WTC11 (cell line): ENCODE results near the gene MRPL28.

Experiments
- ELF4 ChIP-seq: sonication (generic); formaldehyde crosslinking; IDR thresholded peaks from 2 replicates; pipeline ENCODE4 v1.8.1; 2022; ENCODE audit warnings: low read depth, mild to moderate bottlenecking, moderate library complexity, missing genetic modification reagents
- ETV6 ChIP-seq: sonication (generic); formaldehyde crosslinking; IDR thresholded peaks from 2 replicates; pipeline ENCODE4 v1.8.1; 2022; ENCODE audit warnings: mild to moderate bottlenecking, missing genetic modification reagents
- FOXP1 ChIP-seq: sonication (generic); formaldehyde crosslinking; IDR thresholded peaks from 2 replicates; pipeline ENCODE4 v1.8.0; 2022; ENCODE audit warnings: missing genetic modification reagents, mild to moderate bottlenecking, moderate library complexity, borderline replicate concordance
- IRF1 ChIP-seq: sonication (generic); formaldehyde crosslinking; IDR thresholded peaks from 2 replicates; pipeline ENCODE4 v1.8.0; 2023; ENCODE audit warnings: missing genetic modification reagents
- IRF2 ChIP-seq: sonication (generic); formaldehyde crosslinking; IDR thresholded peaks from 2 replicates; pipeline ENCODE4 v1.8.0; 2022; ENCODE audit warnings: low read depth, missing genetic modification reagents, borderline replicate concordance
- MAX ChIP-seq: sonication (generic); formaldehyde crosslinking; IDR thresholded peaks from 2 replicates; pipeline ENCODE4 v1.8.0; 2022; ENCODE audit warnings: mild to moderate bottlenecking, missing genetic modification reagents
- NFYB ChIP-seq: sonication (generic); formaldehyde crosslinking; conservative IDR thresholded peaks from 2 replicates; pipeline ENCODE4 v1.8.0; 2022; ENCODE audit warnings: low read depth, missing genetic modification reagents
- SMAD4 ChIP-seq: sonication (generic); formaldehyde crosslinking; IDR thresholded peaks from 2 replicates; pipeline ENCODE4 v1.8.0; 2022; ENCODE audit warnings: mild to moderate bottlenecking, missing genetic modification reagents
- TEAD4 ChIP-seq: sonication (generic); formaldehyde crosslinking; IDR thresholded peaks from 2 replicates; pipeline ENCODE4 v1.8.0; 2022; ENCODE audit warnings: mild to moderate bottlenecking, missing genetic modification reagents
- TP53 ChIP-seq: sonication (generic); formaldehyde crosslinking; IDR thresholded peaks from 2 replicates; pipeline ENCODE4 v1.8.1; 2023; ENCODE audit warnings: mild to moderate bottlenecking, missing genetic modification reagents
- USF2 ChIP-seq: sonication (generic); formaldehyde crosslinking; IDR thresholded peaks from 2 replicates; pipeline ENCODE4 v1.8.1; 2023; ENCODE audit warnings: mild to moderate bottlenecking, missing genetic modification reagents, moderate library complexity
- ZNF263 ChIP-seq: sonication (generic); formaldehyde crosslinking; IDR thresholded peaks from 2 replicates; pipeline ENCODE4 v1.8.1; 2022; ENCODE audit warnings: low read depth, mild to moderate bottlenecking, moderate library complexity, missing genetic modification reagents
- TF ChIP-seq, protein P1 (sequence below): fragments of 200-600 bp; IDR thresholded peaks from 2 replicates; pipeline ENCODE4 v1.8.0; 2022; ENCODE audit warnings: antibody characterized with exemption
- TF ChIP-seq, protein P2 (sequence below): sonication (generic); formaldehyde crosslinking; IDR thresholded peaks from 2 replicates; pipeline ENCODE4 v1.8.1; 2022; ENCODE audit warnings: mild to moderate bottlenecking, moderate library complexity, missing genetic modification reagents

GRCh38 chr16:367333-367903 is 2.9 kb downstream of the MRPL28 start:
- no peak for TF ChIP-seq TEAD4 (CRISPR knock-in tag)
- TF ChIP-seq, protein P1, sequence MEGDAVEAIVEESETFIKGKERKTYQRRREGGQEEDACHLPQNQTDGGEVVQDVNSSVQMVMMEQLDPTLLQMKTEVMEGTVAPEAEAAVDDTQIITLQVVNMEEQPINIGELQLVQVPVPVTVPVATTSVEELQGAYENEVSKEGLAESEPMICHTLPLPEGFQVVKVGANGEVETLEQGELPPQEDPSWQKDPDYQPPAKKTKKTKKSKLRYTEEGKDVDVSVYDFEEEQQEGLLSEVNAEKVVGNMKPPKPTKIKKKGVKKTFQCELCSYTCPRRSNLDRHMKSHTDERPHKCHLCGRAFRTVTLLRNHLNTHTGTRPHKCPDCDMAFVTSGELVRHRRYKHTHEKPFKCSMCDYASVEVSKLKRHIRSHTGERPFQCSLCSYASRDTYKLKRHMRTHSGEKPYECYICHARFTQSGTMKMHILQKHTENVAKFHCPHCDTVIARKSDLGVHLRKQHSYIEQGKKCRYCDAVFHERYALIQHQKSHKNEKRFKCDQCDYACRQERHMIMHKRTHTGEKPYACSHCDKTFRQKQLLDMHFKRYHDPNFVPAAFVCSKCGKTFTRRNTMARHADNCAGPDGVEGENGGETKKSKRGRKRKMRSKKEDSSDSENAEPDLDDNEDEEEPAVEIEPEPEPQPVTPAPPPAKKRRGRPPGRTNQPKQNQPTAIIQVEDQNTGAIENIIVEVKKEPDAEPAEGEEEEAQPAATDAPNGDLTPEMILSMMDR: no peak
- TF ChIP-seq IRF1 (CRISPR knock-in tag): no peak
- TF ChIP-seq IRF2 (CRISPR knock-in tag): no peak
- no peak for TF ChIP-seq ETV6 (CRISPR knock-in tag)
- no peak for TF ChIP-seq FOXP1 (CRISPR knock-in tag)
- no peak for TF ChIP-seq SMAD4 (CRISPR knock-in tag)
- TF ChIP-seq, protein P2, sequence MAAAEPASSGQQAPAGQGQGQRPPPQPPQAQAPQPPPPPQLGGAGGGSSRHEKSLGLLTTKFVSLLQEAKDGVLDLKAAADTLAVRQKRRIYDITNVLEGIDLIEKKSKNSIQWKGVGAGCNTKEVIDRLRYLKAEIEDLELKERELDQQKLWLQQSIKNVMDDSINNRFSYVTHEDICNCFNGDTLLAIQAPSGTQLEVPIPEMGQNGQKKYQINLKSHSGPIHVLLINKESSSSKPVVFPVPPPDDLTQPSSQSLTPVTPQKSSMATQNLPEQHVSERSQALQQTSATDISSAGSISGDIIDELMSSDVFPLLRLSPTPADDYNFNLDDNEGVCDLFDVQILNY (CRISPR knock-in tag): no peak
- TF ChIP-seq TP53 (CRISPR knock-in tag): no peak
- no peak for TF ChIP-seq ZNF263 (CRISPR knock-in tag)
- TF ChIP-seq MAX (CRISPR knock-in tag): no peak
- no peak for TF ChIP-seq NFYB (CRISPR knock-in tag)
- TF ChIP-seq ELF4 (CRISPR knock-in tag): no peak
- TF ChIP-seq USF2 (CRISPR knock-in tag): no peak
